ENCODE measurements around the gene CCNC.
"Not testable (repeated sequence)": the region's sequence is repeated elsewhere in the genome, so short reads cannot be mapped to it uniquely, and the experiment has no call there.

CCNC gene

GRCh38 chr6:99602520-99603420 lies 34.3 kb upstream of the CCNC start:
- DNase-seq: no peak

- not testable (repeated sequence) for DNase-seq
Measured at GRCh38 chr6:99594696-99595095, 26.2 kb upstream of the CCNC start.

DNA sequence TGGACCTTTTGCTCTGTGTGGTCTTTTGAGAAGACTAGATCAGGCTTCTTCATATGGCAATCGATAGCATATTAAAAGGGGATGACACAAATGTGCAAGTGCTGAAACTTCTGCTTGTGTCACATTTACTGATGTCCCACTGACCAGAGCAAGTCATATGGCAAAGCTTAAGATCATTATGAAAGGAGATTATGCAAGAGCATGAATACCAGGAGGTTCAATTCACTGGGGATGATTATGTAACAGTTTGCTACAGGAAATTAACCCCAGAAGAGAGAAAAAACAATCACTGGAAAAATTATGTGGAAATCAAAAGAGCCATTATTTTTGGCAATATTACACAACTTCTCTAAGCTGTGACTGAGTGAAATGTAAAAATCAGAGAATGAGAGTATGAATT lies 24.4 kb upstream of the CCNC start:
- no peak for DNase-seq

DNA sequence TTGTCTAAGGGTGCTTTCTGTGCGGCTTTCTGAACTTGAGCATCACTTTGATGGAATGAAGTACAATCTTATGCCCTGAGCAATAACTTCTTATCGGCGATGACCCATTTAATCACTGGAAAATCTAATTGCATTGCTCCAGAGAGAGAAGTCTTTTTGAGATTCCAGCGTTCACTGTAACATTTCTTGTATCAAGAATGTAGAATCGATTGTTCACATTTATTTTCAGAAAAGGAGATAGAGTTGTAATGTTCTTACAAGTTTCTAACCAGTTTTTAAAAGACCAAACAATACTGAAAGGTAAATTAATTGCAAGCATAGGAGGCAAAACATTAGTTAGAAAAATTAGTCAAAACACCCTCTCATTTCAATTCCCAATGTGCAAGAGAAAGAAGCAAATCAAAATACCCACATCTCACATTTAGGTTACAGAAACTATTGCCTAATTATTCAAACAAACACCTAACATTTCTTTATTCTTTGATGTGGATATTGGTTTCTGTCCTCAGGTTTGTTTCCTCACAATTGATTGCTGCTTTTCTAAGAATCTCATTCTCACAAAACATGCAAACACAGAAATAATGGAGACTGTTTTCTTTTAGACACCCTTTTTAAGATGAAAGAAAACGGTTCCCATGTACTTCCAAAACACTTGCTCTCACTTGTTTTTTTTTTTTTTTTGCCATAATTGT lies 23.4 kb upstream of the CCNC start:
- DNase-seq: no peak

DNA sequence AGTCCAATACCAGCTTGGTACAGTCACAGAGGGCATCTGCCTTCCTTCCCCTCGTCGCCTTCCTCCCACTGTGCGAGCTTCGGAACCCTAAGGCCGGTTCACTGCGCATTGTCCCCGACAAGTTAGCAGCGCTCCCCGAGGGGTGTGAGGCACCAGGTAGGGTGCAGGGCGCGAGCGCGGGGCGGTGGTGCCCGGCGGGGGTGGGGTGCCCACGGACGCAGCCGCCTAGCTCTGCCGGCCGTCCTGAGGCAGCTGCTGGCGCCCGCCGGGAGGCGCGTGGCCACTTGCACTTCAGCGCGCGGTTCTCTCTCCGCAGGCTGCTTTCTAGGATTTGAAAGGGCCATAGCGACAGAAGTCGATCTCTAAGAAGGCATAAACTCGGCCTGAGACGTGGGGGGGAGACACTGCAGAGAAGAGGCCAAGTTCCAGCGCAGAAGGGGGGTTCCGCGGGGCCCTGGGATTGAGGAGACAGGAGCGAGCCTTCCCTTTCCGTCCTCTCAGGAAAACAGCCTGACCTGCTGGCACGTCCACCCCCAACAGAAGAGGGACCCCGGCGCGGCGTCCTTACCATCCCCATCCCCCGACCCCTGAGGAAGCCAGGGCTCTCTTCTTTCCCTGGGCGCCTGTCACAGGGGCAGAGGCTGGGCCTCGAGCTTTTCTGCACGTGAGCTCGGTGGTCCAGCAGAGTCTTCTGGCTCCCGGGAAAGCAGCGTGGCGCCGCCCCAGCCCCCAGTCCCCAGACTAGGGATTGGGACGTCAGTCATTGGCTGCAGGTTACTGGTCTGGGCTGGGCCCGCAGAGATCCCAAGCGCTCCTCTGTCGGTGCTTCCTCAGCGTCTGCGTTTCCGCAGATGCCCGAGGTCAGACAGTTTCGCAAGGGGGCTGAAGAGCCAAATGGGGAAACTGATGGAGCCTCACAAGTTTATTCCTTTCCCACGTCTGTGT lies 22.5 kb upstream of the CCNC start:
- no peak for DNase-seq

DNA sequence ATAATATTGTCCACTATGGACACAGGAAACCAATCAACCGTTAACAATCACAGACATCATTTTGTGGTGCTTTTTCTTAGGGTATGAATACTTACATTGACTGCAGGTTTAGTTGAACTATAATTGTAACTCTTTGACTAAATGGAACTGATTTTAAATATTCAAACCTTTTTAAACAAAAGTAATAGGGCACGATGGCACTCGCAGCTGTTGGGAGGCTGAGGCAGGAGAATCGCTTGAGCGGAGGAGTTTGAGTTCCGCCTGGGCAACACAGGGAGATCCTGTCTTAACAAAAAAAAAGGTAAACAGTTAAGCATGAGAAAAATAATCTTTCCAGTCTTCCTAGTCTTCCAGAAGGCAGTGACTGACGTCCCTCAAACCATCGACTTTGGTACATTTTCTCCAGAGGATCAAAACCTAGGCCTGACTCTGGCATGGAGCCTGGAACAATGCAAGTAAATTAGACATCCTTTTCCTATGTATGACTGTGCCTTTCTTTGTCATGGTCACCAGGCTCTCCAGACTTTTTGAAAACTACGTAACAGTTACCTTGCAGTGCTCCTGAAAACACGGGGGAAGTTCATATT lies 21.5 kb upstream of the CCNC start:
- no peak for DNase-seq

DNA sequence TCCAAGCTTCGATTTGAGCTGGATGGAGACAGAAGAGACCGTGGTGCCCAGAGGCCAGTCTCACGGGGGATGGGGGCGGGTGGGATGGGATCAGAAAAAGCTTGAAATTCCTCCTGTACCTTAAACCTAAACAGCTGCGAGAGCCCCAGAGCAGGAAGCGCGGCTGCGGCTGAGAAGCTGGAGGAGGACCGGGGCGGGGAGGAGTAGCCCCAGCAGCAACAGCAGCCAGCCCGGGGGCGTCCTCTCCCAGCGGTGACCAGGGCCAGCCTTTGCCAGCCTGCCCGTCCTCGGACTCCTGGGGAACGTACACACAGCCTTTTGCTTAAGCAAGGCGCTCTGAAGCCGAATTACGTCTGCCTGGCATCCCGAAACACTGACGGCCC lies 20.8 kb upstream of the CCNC start:
- DNase-seq: no peak

DNA sequence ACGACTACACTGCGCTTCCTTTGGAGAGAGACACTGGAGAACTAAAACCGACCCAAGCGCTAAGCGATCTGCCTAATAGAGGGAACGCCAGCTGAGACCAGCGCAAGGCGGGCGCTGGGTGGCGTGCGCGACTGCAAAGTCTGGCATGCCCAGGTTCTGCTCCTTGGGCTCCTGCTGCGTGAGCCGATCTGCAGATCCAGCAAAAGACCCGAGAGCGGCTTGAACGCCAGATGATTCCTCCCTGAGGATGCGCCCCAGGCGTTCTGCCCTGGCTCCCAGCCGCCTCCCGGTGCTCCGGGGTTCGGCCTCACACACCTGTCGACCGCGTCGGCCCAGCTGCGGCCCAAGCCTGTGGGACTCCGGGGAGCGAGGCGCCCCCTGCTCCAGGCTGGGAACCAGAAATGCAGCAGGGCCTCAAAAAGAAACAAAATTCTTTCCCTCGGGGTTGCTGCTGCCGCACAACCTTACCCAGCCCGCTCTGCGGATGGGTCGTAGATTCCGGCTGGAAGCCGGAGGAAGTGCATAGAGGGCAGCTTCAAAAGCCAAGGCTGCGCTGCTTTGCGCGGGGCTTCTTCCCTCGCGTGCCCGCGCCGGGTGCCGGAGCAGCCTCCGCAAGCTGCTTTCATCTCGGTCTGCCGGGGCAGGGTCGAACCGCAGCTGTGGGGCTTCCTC lies 20.3 kb upstream of the CCNC start:
- DNase-seq: peak; percentile 65

DNA sequence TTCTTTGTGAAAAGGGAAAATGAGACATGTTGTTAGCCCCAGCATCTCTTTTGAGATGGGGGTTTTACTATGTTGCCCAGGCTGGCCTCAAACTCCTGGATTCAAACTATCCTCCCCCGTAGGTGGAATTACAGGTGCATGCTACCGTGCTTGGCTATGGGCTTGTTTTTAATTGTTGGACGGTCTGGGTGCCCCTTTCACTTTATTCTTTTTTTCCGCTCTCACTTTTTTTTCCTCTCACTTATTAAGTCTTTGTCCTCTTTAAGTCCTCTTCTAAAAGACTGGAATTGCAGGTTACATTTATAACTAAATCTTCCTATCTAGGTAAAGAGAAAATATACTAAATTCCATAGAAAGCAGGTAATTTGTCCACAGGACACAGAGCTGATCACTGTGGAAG lies 19.3 kb upstream of the CCNC start:
- DNase-seq: no peak

DNA sequence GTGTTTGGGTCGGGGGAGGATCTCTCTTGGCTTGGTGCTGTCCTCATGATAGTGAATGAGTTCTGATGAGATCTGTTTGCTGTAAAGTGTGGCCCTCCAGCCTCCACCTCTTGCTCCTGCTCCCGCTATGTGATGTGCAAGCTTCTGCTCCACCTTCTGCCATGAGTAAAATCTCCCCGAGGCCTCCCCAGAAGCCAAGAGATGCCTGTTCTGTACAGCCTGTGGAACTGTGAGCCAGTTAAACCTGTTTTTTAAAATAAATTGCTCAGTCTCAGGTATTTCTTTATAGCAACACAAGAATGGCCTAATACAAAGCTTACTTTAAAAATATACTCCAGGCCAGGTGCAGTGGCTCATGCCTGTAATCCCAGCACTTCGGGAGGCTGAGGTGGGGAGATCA lies 11.3 kb upstream of the CCNC start:
- no peak for DNase-seq

DNA sequence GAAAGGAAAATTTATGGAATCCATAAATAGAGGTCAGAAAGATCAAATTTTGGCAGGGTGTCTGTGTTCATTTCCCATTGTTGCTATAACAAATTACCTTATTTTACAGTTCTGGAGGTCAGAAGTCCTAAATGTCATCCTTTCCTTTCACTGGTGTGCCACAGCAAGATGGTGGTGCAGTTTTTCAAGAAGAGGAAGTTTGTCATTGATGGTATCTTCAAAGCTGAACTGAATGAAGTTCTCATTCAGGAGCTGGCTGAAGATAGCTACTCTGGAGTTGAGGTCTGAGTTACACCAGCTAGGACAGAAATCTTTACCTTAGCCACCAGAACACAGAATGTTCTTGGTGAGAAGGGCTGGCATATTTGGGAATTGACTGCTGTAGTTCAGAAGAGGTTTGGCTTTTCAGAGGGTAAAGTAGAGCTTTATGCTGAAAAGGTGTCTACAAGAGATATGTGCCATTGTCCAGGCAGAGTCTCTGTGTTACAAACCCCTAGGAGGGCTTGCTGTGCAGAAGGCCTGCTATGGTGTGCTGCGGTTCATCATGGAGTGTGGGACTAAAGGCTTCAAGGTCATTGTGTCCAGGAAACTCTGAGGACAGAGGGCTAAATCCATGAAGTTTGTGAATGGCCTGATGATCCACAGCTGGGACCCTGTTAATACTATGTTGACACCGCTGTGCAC lies 7.2 kb upstream of the CCNC start:
- no peak for DNase-seq

DNA sequence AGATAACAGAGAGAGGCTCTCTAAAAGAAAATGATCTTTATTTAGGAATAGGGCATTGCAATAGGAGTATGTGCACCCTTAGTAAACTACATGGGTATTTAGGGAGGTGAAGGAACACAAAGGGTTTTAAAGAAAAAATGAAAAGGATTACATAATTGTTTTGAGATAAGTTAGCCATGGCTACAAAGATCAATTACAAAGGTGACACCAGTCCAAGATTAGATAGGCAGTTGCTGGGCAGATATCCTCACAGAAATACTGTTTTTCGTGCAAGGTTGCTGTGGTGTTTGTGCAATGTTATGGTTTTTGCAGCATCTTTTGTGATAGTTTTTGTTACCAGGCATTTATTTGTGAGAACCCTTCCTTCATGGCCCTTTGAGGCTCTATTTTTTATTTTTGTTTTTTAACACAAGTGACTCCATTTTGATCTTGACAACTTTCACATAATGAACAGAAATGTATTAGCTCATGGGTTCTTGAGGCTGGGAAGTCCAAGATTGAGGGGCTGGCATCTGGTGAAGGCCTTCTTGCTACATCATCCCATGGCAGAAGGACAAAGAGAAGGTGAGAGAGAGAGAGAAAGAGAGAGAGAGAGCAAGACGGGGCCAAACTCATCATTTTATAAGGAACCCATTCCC lies 5.6 kb upstream of the CCNC start:
- DNase-seq: no peak

- no peak for DNase-seq
Measured at GRCh38 chr6:99563056-99563723, 5.3 kb downstream of the CCNC start.

- DNase-seq: no peak
Measured at GRCh38 chr6:99560668-99561067, 7.8 kb downstream of the CCNC start.

- no peak for DNase-seq
Measured at GRCh38 chr6:99559057-99559456, 9.4 kb downstream of the CCNC start.

- no peak for DNase-seq
Measured at GRCh38 chr6:99553888-99554287, 14.6 kb downstream of the CCNC start.

GRCh38 chr6:99550046-99550748 lies 18.3 kb downstream of the CCNC start:
- DNase-seq: no peak

- no peak for DNase-seq
Measured at GRCh38 chr6:99548706-99549105, 19.8 kb downstream of the CCNC start.

DNA sequence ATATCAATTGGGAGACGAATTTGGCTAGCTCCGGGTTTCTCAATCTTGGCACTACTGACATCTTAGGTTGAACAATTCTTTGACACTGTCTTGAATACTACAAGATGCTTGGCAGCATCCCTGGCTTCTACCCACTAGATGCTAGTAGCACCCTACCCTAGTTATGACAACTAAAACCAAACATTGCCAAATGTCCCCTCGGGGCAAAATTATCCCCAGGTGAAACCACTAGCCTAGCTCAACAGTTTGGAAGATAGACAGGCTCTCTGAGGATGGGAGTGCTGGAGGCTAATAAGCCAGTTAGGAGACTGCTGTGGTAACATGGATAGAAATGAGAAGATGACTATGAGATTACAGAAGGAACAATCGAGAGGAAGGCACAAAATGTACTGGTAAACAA lies 20.9 kb downstream of the CCNC start:
- no peak for DNase-seq

- no peak for DNase-seq
Measured at GRCh38 chr6:99545442-99545841, 23.0 kb downstream of the CCNC start.

Data from fibroblast of skin of right biceps (primary cell).